Measurements from ENCODE around the gene TSEN2. TPM values are rescaled to one million over a fixed set of nuclear protein-coding genes. Genes with fewer than 3 reads are reported as not detected.
A peak's percentile ranks its signal among the peaks of the same experiment; 100 is the strongest.

Gene TSEN2
- total RNA-seq, 1 experiment from 2014 or later = 22.0 TPM

- Mint-ChIP-seq H3K27me3 (ENCODE audit: low read depth) (no peaks in the 10 kb centered on the region), H3K9me3 (no peaks in the 10 kb centered on the region), H3K4me1 (no peaks in the 10 kb centered on the region), H3K4me3 (no peak overlapping the region), H3K36me3 (ENCODE audit: insufficient read depth in 1 of 3, low read depth in 3 of 3) (peaks cover 37 to 87% (median 78%) of the 10 kb centered on the region in 3 experiments), H3K27ac (no peak overlapping the region)
- WGBS (ENCODE audit: extremely low coverage, insufficient read length, low lambda C conversion rate) = no CpG with 5 or more reads among the region's 2 CpGs
- H4K8ac ChIP-seq (replicated peaks; ENCODE audit: insufficient read length, low read depth, low read length) = no peak overlapping the region
- H2BK120ac ChIP-seq (ENCODE audit: low read depth, low read length, poor library complexity, severe bottlenecking) = no peak overlapping the region
- H3K9ac ChIP-seq (ENCODE audit: extremely low read depth, insufficient read length, low read length) = no peak overlapping the region
- no peak for DNase-seq
- H4K91ac ChIP-seq (ENCODE audit: insufficient read length, low read depth, low read length) = no peak overlapping the region
- no peak overlapping the region for H3T11ph ChIP-seq (ENCODE audit: low read length)
- no peaks in the 10 kb centered on the region for H3K79me2 ChIP-seq (ENCODE audit: insufficient read depth, low read length)
- H2AK5ac ChIP-seq (ENCODE audit: insufficient read length, low read length) = no peak overlapping the region
- H3K4ac ChIP-seq (ENCODE audit: low read depth, low read length) = no peak overlapping the region
- no peak overlapping the region for H3K56ac ChIP-seq (ENCODE audit: insufficient read length, low read depth, low read length)
- no peak overlapping the region for H2BK20ac ChIP-seq (ENCODE audit: low read depth, low read length, poor library complexity, severe bottlenecking)
- H3K9me3 ChIP-seq (ENCODE audit: control insufficient read depth, low read depth, low read length) = no peaks in the 10 kb centered on the region
- no peak overlapping the region for H3K4me2 ChIP-seq (ENCODE audit: insufficient read depth, insufficient read length, low read length)
- H3K79me1 ChIP-seq (ENCODE audit: insufficient read depth, low read depth, low read length, poor library complexity, severe bottlenecking) = no peaks in the 10 kb centered on the region
- H2BK12ac ChIP-seq (ENCODE audit: insufficient read length, low read depth, low read length) = no peak overlapping the region
- no peaks in the 10 kb centered on the region for H3K27me3 ChIP-seq (ENCODE audit: insufficient read depth, low read length)
- H2BK5ac ChIP-seq (ENCODE audit: insufficient read length, low read length) = no peak overlapping the region
- H4K5ac ChIP-seq (ENCODE audit: insufficient read length, low read depth, low read length) = no peak overlapping the region
- no peak overlapping the region for H3K27ac ChIP-seq (ENCODE audit: insufficient read length, low read depth, low read length)
- no peak overlapping the region for H2BK15ac ChIP-seq (ENCODE audit: low read depth, low read length)
- no peak overlapping the region for H2AFZ ChIP-seq (ENCODE audit: low read length)
- H4K20me1 ChIP-seq (ENCODE audit: control insufficient read depth, insufficient read depth, insufficient read length) = peaks cover 2% of the 10 kb centered on the region
- no peak overlapping the region for H3K23ac ChIP-seq (ENCODE audit: insufficient read length, low read depth, low read length)
- H3K23me2 ChIP-seq (ENCODE audit: insufficient read length, low read depth, low read length, poor library complexity, severe bottlenecking) = no peaks in the 10 kb centered on the region
- no peak overlapping the region for H3K18ac ChIP-seq (ENCODE audit: insufficient read length, low read depth, low read length)
- H3K14ac ChIP-seq (ENCODE audit: insufficient read depth, low read length) = no peak overlapping the region
- no peaks in the 10 kb centered on the region for H3K4me1 ChIP-seq (ENCODE audit: insufficient read depth, low read length)
- TF ChIP-seq CTCF (conservative IDR thresholded peaks at IDR 0.05) = peak; percentile 42; the same call in 2 of the 3 replicates
Observed at GRCh38 chr3:12578742-12579141, 94.5 kb downstream of the TSEN2 start.

All from H9 (cell line).